Activated T-helper 9 cell treated with anti-CD3 and anti-CD28 coated beads, Interleukin-2, amount 50 U/mL, for 16 hours (primary cell): ENCODE data around the gene OR2T29.
"Not testable (repeated sequence)": the region's sequence is repeated elsewhere in the genome, so short reads cannot be mapped to it uniquely, and the experiment has no call there.

Experiments used
- DNase-seq: peaks from one replicate; pipeline ENCODE4 v3.0.0-alpha.2; 2020; ENCODE audit warnings: low read depth

Gene OR2T29

DNA sequence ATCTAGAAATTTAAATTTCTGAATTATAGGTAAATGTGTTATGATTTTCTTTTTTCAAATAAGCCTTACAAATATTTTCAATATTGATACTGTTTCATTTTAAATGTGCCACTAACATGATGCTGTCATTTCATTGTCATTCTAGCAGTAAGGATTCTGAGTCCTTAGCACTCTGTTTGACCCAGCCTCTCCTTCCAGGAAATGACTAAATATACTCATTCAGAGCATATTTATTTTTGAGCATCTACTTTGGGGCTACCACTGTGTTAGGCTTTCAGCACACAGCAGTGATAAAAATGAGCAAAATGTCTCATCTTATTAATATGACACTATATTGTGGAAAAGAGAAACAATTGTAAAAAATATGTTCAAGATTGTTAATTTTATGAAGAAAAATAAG is 52.4 kb downstream of the OR2T29 start:
- not testable (repeated sequence) for DNase-seq

DNA sequence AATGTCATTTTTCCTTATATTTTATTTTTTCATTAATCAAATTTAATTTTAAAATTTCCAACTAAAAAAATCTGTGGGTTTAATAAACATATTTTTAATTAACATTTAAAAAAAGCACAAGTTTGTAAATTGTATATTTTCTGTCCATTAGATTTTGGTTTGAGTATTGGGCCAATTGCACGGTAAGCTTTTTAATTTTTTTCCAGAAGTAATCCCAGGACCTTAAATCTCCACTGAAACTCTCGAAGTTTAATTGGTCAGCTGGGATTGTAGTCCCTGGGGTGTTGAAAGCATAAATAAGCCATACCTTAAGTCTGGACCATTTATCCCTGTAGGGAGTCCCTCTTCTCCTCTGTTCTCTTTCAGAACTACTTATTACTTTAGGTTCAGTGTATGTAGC is 54.8 kb downstream of the OR2T29 start, which contains the start of gene OR2G6:
OR2G6 (plus strand) TSS at position 301 of the 400 bp plus-strand sequence. CDS start 13,574 bp downstream, outside the sequence.
- DNase-seq, result not testable (repeated sequence)
